BE2C (cell line): ENCODE results near the gene DYNC2LI1.
A peak's percentile ranks its signal among the peaks of the same experiment; 100 is the strongest.

Source experiments
- DNase-seq: peaks from one replicate; pipeline ENCODE4 v3.0.0-alpha.2; 2020
- H3K27me3 ChIP-seq: fragments of 250-450 bp; sonication (Bioruptor Pico); 2 replicates; pipeline ENCODE4 v1.5.1; 2020; ENCODE audit warnings: mild to moderate bottlenecking
- H3K36me3 ChIP-seq: fragments of 250-450 bp; sonication (Bioruptor Pico); 2 replicates; pipeline ENCODE4 v1.5.1; 2020; ENCODE audit warnings: mild to moderate bottlenecking
- H3K4me1 ChIP-seq: fragments of 250-450 bp; sonication (Bioruptor Pico); 2 replicates; pipeline ENCODE4 v1.5.1; 2020
- H3K4me3 ChIP-seq: 2 replicates; pipeline ENCODE4 v1.5.1; 2011; ENCODE audit warnings: low read depth, low read length
- H3K9me3 ChIP-seq: fragments of 250-450 bp; sonication (Bioruptor Pico); 2 replicates; pipeline ENCODE4 v1.5.1; 2020
- TF ChIP-seq, protein P1 (sequence below): IDR thresholded peaks from 2 replicates; pipeline ENCODE4 v1.5.1; 2012; ENCODE audit warnings: mild to moderate bottlenecking, low read depth, low read length

The DYNC2LI1 gene

DNA sequence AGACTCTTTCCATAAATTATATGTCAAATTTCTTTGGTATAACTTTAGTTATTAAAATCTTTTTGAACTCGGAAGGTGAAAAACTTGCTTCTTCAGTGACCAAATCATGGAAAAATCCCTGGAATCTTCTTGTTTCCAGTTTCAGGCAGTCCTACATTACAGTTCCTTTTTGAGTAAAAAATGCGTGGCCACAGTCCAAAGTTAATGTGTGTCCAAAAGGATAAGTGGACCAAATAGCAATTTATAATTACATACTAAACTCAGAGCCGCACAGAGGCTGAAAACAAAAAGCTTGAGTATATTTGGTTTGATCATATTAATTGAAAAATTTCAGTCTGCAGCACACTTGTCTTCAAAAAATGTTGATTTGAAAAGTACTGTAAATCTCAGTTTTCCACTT, 28.4 kb upstream of the DYNC2LI1 start:
- Histone ChIP-seq H3K36me3 (no peaks in the 10 kb centered on the region), H3K9me3 (no peaks in the 10 kb centered on the region), H3K27me3 (no peaks in the 10 kb centered on the region), H3K4me3 (no peak overlapping the region), H3K4me1 (no peaks in the 10 kb centered on the region)
- DNase-seq = no peak
- TF ChIP-seq, protein P1, sequence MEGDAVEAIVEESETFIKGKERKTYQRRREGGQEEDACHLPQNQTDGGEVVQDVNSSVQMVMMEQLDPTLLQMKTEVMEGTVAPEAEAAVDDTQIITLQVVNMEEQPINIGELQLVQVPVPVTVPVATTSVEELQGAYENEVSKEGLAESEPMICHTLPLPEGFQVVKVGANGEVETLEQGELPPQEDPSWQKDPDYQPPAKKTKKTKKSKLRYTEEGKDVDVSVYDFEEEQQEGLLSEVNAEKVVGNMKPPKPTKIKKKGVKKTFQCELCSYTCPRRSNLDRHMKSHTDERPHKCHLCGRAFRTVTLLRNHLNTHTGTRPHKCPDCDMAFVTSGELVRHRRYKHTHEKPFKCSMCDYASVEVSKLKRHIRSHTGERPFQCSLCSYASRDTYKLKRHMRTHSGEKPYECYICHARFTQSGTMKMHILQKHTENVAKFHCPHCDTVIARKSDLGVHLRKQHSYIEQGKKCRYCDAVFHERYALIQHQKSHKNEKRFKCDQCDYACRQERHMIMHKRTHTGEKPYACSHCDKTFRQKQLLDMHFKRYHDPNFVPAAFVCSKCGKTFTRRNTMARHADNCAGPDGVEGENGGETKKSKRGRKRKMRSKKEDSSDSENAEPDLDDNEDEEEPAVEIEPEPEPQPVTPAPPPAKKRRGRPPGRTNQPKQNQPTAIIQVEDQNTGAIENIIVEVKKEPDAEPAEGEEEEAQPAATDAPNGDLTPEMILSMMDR = no peak

DNA sequence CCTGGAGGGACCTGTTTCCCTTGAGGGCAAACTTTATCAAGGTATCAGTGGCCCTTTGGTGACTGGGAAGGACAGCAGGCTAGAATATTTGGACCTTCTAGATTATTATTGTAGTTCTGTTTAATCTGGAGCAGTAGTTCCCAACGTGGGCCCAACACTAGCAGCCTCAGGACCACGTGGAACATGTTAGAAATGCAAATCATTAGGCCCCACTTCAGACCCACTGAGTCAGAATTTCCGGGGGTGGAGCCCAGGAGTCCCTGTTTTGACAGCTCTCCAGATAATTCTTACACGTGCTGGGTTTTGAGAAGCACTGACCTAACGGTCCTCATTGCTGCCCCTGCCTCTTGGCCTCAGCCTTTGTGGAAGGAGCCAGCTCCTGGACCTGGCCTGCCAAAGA, 25.5 kb upstream of the DYNC2LI1 start:
- TF ChIP-seq, protein P1 = no peak
- no peaks in the 10 kb centered on the region for H3K27me3 ChIP-seq
- DNase-seq = no peak
- no peaks in the 10 kb centered on the region for H3K9me3 ChIP-seq
- no peaks in the 10 kb centered on the region for H3K36me3 ChIP-seq
- no peak overlapping the region for H3K4me3 ChIP-seq
- H3K4me1 ChIP-seq = no peaks in the 10 kb centered on the region

DNA sequence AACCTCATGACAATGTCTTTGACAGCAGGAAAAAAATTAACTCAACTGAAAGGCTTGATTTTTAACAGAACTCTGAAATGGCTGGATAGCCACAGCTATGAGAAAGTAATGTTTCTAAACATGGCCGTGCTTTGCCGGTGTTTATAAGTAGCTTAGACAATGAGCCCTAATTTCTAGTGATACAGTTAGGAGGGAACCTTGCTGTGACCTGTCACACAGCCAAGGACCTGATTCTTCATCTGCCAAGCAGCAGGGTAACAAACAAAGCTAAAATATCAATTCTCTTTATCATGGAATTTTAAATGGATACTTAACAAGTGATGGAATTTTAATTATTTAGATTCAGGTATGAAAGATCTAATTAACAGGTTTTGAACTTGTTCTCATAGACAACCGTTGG, 24.3 kb upstream of the DYNC2LI1 start:
- H3K9me3 ChIP-seq = no peaks in the 10 kb centered on the region
- H3K4me1 ChIP-seq = no peaks in the 10 kb centered on the region
- TF ChIP-seq, protein P1 = no peak
- H3K36me3 ChIP-seq = no peaks in the 10 kb centered on the region
- H3K4me3 ChIP-seq = no peak overlapping the region
- H3K27me3 ChIP-seq = no peaks in the 10 kb centered on the region
- no peak for DNase-seq

DNA sequence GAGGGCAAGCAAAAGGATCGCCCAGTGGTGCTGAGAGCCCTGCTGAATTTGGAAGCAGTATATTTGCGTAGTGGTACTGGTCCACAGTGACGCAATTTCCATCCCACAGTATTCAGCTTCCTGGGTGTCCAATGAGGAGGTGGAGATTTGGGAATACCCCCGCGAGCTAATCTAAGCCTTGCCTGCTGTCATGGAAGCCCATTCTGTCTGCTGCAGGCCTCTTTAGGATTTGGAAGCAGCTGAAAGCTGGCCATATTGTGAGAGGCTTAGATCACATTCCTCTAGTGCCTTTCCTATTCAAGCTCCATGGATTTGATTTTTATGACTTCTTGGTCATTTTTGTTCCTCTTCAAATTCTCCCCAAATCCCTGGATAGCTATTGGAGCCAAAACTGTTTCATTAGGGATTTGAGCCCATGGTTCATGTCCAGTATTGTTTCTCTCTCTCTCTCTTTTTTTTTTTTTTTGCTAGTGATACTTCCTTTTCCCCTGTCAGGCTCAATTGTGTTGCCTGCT, 22.3 kb upstream of the DYNC2LI1 start:
- TF ChIP-seq, protein P1 = no peak
- H3K27me3 ChIP-seq = no peaks in the 10 kb centered on the region
- no peaks in the 10 kb centered on the region for H3K36me3 ChIP-seq
- DNase-seq = no peak
- no peaks in the 10 kb centered on the region for H3K4me1 ChIP-seq
- H3K4me3 ChIP-seq = no peak overlapping the region
- H3K9me3 ChIP-seq = no peaks in the 10 kb centered on the region

DNA sequence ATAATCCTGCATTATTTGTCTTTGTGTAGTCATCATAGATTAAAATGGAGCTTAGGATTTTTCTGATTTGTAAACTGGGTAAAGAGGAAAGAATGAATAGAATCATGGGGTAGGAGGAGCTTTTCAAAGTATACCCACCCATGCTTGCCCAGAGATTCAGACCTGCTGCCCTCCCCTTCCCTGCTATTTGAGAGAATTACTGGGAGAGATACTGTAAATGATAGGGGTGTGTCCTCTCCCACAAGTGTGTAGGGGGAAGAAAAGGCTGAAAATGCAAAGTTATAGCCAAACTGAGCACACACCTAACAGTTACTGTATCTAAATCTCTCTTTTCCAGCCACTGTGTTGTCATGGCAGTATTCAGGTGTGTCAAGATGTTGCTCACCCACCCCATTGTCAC, 21.5 kb upstream of the DYNC2LI1 start:
- TF ChIP-seq, protein P1 = no peak
- no peak for DNase-seq
- Histone ChIP-seq H3K4me3 (no peak overlapping the region), H3K4me1 (no peaks in the 10 kb centered on the region), H3K9me3 (no peaks in the 10 kb centered on the region), H3K36me3 (no peaks in the 10 kb centered on the region), H3K27me3 (no peaks in the 10 kb centered on the region)

DNA sequence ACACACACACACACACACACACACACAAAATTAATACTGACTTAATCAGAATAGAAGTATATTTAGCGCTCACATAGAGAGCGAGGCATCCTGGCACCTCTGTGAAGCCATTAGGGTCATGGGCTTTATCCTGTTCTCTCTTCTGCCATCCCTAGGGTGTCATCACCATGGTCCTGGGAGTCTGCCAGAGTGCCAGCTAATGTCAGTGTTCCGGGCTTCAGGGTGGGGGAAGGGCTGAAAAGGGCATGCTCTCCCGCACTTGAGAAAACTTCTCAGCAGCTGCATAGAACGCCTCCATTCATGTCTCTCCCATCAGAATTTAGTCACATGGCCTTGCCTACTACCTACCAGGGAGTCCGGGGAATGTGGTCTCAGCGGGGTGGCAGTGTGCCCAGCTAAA, 19.7 kb upstream of the DYNC2LI1 start:
- no peaks in the 10 kb centered on the region for H3K4me1 ChIP-seq
- no peaks in the 10 kb centered on the region for H3K9me3 ChIP-seq
- no peak overlapping the region for H3K4me3 ChIP-seq
- no peaks in the 10 kb centered on the region for H3K27me3 ChIP-seq
- peak; percentile 34 for DNase-seq
- TF ChIP-seq, protein P1 = no peak
- no peaks in the 10 kb centered on the region for H3K36me3 ChIP-seq
